Erythroblast (primary cell): Measurements from ENCODE around the gene LCOR.

Experiments used
- DNase-seq, 2 experiments: peaks; one replicate each; lab custom pipeline; 2025; lab: John Stamatoyannopoulos, UW
- GATA1 ChIP-seq: IDR thresholded peaks from 2 replicates; pipeline ENCODE4 v1.6.1; 2011; ENCODE audit warnings: low read depth, mild to moderate bottlenecking, control low read depth, low read length, moderate library complexity
- POLR2A ChIP-seq: IDR thresholded peaks from 2 replicates; pipeline ENCODE4 v1.6.1; 2011; ENCODE audit warnings: mild to moderate bottlenecking, low read length

LCOR gene

DNA sequence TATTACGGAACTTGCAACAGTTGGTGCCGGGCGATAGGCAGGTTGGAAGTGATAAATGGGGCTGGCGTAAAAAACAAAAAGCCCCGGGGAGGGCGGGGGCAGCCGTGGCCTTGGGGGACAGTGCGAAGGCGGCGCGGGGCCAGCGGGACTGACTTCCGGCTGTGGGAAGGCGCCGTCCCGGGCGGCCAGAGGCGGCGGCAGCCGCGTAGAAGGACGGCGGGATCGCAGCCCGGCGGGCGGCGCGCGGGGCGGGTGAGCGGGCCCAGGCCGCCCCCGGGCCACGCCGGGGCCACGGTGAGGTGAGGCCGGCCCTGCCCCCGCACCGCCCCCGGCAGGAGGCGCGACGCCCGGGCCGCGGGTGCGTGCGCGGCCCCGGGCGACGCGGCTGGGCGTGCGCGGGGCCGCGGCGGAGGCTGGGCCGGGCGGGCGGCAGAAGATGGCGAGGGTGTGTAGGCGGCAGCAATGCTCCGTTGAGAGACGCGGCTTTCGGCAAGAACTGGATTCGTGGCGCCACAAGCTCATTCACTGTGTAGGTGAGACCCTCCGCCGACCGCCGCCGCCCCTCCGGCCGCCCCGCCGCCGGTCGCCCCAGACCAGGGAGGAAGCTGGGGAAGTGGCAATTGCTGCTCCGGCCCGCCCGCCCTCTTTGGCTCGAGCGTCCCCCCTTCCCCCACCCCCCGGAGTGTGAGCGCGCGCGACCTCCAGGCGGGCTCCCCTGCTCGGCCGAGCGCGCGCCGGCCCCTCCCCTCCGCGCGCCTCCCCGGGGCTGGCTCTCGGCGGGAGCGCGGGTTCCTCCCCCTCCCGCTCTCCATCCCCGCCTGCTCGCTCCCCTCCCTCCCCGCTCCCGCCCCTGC, at the start of gene LCOR:
TSS of gene LCOR (plus strand) at position 432 of the 854 bp plus-strand sequence. CDS start 116,760 bp downstream, outside the sequence.
- DNase-seq, result peak; percentile 97
- TF ChIP-seq GATA1 (no peak), POLR2A (no peak)

GRCh38 chr10:96784253-96784652, 47.8 kb upstream of the LCOR start:
- TF ChIP-seq POLR2A (no peak), GATA1 (no peak)
- DNase-seq, result no peak

DNA sequence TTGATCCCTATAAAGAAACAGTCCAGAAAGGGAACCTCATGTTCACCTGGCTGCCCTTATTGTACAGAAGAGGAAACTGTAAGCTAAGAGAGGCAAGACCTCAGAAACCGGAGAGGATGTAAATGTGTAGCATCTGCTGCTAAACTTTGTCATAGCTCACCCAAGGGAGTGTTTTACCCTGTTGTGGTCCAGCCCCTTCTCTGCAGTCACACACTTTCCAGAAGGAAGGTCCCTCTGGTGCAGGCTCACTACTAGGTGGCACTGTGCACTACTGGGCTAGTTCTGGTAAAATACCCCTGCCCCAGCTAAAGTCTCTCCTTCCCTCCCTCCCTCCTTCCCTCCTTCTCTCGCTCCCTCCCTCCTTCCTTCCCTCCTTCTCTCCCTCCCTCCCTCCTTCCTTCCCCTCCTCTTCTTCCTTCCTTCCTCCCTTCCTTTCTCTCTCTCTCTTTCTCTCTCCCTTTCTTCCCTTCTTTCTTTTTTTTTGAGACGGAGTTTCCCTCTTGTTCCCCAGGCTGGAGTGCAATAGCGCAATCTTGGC, 42.5 kb upstream of the LCOR start:
- TF ChIP-seq GATA1 (no peak), POLR2A (no peak)

DNA sequence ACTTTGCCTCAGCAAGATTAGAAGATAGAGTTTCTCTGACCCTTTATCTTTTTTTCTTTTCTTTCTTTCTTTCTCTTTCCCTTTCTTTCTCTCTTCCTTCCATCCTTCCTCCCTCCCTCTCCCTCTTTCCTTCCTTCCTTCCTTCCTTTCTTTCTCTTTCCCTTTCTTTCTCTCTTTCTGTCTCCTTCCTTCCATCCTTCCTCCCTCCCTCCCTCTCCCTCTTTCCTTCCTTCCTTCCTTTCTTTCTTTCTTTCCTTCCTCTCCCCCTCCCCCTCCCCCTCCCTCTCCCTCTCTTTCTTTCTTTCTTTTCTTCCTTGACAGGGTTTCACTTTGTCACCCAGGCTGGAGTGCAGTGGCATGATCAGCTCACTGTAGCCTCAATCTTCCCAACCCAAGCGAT, 40.2 kb upstream of the LCOR start:
- TF ChIP-seq GATA1 (no peak), POLR2A (no peak)
- DNase-seq, result no peak

More for the DNA sequence above, 42.5 kb upstream of the LCOR start:
- no peak for DNase-seq

- TF ChIP-seq GATA1 (no peak), POLR2A (no peak)
- DNase-seq, result no peak
Measured at GRCh38 chr10:96794836-96795733, 37.0 kb upstream of the LCOR start.

DNA sequence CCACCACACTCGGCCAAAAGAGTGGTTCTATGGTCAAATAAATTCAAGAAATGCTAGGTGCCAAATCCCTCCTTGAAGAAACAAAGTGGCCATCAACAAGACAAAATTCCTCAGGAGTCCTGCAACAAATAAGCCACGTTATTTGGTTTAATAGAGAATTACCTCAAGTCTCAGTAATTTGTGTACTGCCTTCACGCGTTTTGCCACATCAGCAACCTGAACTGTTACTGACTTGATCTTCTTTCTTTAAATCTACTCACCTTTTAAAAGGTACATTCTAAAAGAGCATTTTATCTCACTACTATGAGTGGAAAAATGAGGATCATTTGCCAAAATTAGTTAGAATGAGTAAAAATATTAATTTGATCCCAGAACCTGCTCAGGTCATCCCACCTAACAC, 34.6 kb upstream of the LCOR start:
- DNase-seq, result no peak
- TF ChIP-seq GATA1 (no peak), POLR2A (no peak)

DNA sequence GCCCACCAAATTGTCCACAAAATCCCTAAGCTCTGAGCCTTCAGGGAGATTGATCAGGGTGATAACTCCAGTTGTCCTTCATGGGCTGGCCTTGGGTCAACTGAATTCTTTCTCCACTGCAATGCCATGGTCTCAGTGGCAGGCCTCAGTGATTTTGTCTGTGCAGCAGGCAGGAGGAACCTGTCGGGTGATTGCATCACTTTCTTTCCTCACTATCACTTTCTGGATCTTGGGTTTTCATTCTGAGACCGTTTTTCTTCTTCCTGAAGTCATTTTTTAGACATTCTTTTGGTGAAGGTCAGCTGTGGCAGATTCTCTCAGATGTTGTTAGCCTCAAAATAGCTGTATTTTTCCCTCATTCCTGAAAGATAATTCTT, 28.8 kb upstream of the LCOR start:
- TF ChIP-seq POLR2A, result no peak
- TF ChIP-seq GATA1, result no peak
- no peak for DNase-seq

DNA sequence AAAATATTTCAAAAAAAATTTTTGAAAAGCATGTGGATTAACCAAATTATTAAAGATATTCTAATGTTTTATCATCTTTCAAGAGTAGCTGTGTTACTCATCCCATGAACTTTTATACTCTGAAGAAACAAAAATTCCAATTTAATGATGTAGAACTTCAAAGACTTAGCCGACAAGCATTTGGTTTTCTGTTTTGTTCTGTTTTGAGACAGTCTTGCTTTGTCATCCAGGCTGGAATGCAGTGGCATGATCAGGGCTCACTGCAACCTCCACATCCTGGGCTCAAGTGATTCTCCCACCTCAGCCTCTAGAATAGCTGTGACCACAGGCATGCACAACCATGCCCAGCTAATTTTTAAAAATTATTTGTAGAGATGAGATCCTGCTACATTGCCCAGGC, 17.8 kb upstream of the LCOR start:
- DNase-seq, result no peak
- TF ChIP-seq POLR2A (no peak), GATA1 (no peak)

DNA sequence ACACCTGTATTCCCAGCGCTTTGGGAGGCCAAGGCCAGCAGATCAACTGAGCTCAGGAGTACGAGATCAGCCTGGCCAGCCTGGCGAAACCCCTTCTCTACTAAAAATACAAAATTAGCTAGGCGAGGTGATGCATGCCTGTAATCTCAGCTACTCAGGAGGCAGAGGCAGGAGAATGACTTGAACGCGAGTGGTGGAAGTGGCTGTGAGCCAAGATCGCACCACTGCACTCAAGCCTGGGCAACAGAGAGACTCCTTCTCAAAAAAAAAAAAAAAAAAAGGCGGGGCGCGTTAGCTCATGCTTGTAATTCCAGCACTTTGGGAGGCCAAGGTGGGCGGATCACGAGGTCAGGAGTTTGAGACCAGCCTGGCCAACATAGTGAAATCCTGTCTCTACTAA, 13.1 kb upstream of the LCOR start:
- peak; percentile 20 to 31 for DNase-seq

- TF ChIP-seq GATA1, result no peak
- no peak for TF ChIP-seq POLR2A
- DNase-seq, result no peak
Measured at GRCh38 chr10:96820765-96821164, 11.3 kb upstream of the LCOR start.

DNA sequence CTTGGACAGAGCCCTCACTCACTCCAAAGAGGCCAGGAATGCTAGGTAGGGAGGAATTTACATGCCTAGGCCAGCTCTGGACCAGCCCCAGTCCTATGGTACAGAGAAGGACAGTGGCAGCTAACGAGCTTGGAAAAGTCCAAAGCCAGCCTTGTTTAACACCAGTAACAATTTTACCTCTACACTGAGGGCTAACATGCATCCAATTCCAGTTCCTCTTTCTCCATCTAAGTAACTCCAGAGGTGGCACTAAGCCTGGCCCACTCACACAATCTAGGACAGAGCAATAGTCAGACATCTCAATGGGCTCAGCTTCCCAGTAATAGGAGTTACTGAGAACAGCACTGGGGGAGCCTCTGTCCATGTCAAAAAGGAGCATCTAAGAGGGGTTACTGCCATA, 5.7 kb upstream of the LCOR start:
- no peak for DNase-seq
- TF ChIP-seq GATA1 (no peak), POLR2A (no peak)

- no peak for DNase-seq
- no peak for TF ChIP-seq POLR2A
- TF ChIP-seq GATA1, result no peak
Measured at GRCh38 chr10:96828609-96829008, 3.5 kb upstream of the LCOR start.

- no peak for TF ChIP-seq GATA1
- TF ChIP-seq POLR2A, result peak; percentile 45
- DNase-seq, result peak; percentile 89 to 97
Measured at GRCh38 chr10:96829029-96829773, 2.9 kb upstream of the LCOR start.
